ENCODE measurements around the gene ANKS1B.

The ANKS1B gene

GRCh38 chr12:99097171-99097570 lies 887.6 kb downstream of the ANKS1B start:
- TF ChIP-seq RAD21 (IDR thresholded peaks at IDR 0.05; ENCODE audit: low read depth), result no peak
- TF ChIP-seq, protein P1, sequence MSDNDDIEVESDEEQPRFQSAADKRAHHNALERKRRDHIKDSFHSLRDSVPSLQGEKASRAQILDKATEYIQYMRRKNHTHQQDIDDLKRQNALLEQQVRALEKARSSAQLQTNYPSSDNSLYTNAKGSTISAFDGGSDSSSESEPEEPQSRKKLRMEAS (IDR thresholded peaks at IDR 0.05), result no peak
- TF ChIP-seq FOXM1 (IDR thresholded peaks at IDR 0.05; ENCODE audit: borderline replicate concordance, low read depth), result no peak
- TF ChIP-seq TCF12 (IDR thresholded peaks at IDR 0.05; ENCODE audit: low read depth), result no peak
- no peak for TF ChIP-seq EP300 (IDR thresholded peaks at IDR 0.05; ENCODE audit: borderline replicate concordance)
- TF ChIP-seq, protein P2, sequence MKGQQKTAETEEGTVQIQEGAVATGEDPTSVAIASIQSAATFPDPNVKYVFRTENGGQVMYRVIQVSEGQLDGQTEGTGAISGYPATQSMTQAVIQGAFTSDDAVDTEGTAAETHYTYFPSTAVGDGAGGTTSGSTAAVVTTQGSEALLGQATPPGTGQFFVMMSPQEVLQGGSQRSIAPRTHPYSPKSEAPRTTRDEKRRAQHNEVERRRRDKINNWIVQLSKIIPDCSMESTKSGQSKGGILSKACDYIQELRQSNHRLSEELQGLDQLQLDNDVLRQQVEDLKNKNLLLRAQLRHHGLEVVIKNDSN (IDR thresholded peaks at IDR 0.05), result no peak
- TF ChIP-seq REST (IDR thresholded peaks at IDR 0.05; ENCODE audit: low read depth), result no peak
- TF ChIP-seq YY1 (IDR thresholded peaks at IDR 0.05; ENCODE audit: low read depth), result no peak
- TF ChIP-seq CEBPB (IDR thresholded peaks at IDR 0.05), result no peak
- no peak for TF ChIP-seq TAF1 (IDR thresholded peaks at IDR 0.05; ENCODE audit: low read depth)
- TF ChIP-seq TEAD4 (IDR thresholded peaks at IDR 0.05), result no peak
- TF ChIP-seq EGR1 (IDR thresholded peaks at IDR 0.05), result no peak
- TF ChIP-seq ZBTB7A (IDR thresholded peaks at IDR 0.05; ENCODE audit: low read depth), result no peak

DNA sequence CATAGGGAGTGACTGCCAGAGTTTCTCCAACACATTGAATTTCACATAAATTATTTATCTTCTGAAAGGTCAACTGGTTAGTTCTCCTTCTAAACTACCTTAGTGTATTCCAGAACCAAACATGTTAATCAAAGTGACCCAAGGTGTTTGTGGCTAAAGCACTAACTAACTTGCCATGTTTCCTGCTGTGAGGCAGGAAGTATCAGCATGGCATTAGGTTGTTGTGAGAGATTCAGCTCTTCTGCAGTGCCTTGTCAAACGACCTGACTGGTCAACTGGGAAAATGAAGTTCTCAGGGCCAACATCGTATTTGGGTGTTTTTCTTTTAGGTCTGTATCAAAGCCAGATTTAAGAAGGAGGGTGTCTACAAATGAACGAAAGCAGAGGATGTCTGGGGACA lies 891.6 kb downstream of the ANKS1B start:
- TF ChIP-seq CEBPB (IDR thresholded peaks at IDR 0.05), result no peak
- TF ChIP-seq, protein P1 (IDR thresholded peaks at IDR 0.05), result no peak
- no peak for TF ChIP-seq NFIC (IDR thresholded peaks at IDR 0.05)
- no peak for TF ChIP-seq EGR1 (IDR thresholded peaks at IDR 0.05)
- no peak for TF ChIP-seq TCF12 (IDR thresholded peaks at IDR 0.05; ENCODE audit: low read depth)
- TF ChIP-seq ZBTB7A (IDR thresholded peaks at IDR 0.05; ENCODE audit: low read depth), result no peak
- TF ChIP-seq YY1 (IDR thresholded peaks at IDR 0.05; ENCODE audit: low read depth), result no peak
- no peak for TF ChIP-seq REST (IDR thresholded peaks at IDR 0.05; ENCODE audit: low read depth)
- no peak for TF ChIP-seq TEAD4 (IDR thresholded peaks at IDR 0.05)
- no peak for TF ChIP-seq FOXM1 (IDR thresholded peaks at IDR 0.05; ENCODE audit: borderline replicate concordance, low read depth)
- TF ChIP-seq CREB1 (IDR thresholded peaks at IDR 0.05; ENCODE audit: low read depth), result no peak
- TF ChIP-seq RAD21 (IDR thresholded peaks at IDR 0.05; ENCODE audit: low read depth), result no peak
- TF ChIP-seq TAF1 (IDR thresholded peaks at IDR 0.05; ENCODE audit: low read depth), result no peak
- TF ChIP-seq, protein P2 (IDR thresholded peaks at IDR 0.05), result no peak
- no peak for TF ChIP-seq EP300 (IDR thresholded peaks at IDR 0.05; ENCODE audit: borderline replicate concordance)

- no peak for TF ChIP-seq EGR1 (IDR thresholded peaks at IDR 0.05)
- TF ChIP-seq RAD21 (IDR thresholded peaks at IDR 0.05; ENCODE audit: low read depth), result no peak
- no peak for TF ChIP-seq NFIC (IDR thresholded peaks at IDR 0.05)
- no peak for TF ChIP-seq REST (IDR thresholded peaks at IDR 0.05; ENCODE audit: low read depth)
- TF ChIP-seq FOXM1 (IDR thresholded peaks at IDR 0.05; ENCODE audit: borderline replicate concordance, low read depth), result no peak
- TF ChIP-seq TCF12 (IDR thresholded peaks at IDR 0.05; ENCODE audit: low read depth), result no peak
- TF ChIP-seq TAF1 (IDR thresholded peaks at IDR 0.05; ENCODE audit: low read depth), result no peak
- no peak for TF ChIP-seq YY1 (IDR thresholded peaks at IDR 0.05; ENCODE audit: low read depth)
- TF ChIP-seq, protein P1 (IDR thresholded peaks at IDR 0.05), result no peak
- no peak for TF ChIP-seq ZBTB7A (IDR thresholded peaks at IDR 0.05; ENCODE audit: low read depth)
- TF ChIP-seq, protein P2 (IDR thresholded peaks at IDR 0.05), result no peak
- TF ChIP-seq TEAD4 (IDR thresholded peaks at IDR 0.05), result no peak
Measured at GRCh38 chr12:99092100-99092851, 892.5 kb downstream of the ANKS1B start.
